Nephron progenitor cell (in vitro differentiated cells): ENCODE results near the gene ZNF880.

Source experiments
- DNase-seq: peaks from one replicate; pipeline ENCODE4 v3.0.0; 2021
- H3K27ac Mint-ChIP-seq: 2 replicates; pipeline ENCODE4 v1.8.0; 2021; ENCODE audit warnings: mild to moderate bottlenecking, moderate library complexity, mixed read lengths
- H3K27me3 Mint-ChIP-seq: 2 replicates; pipeline ENCODE4 v1.8.0; 2021; ENCODE audit warnings: mild to moderate bottlenecking, low read depth, mixed read lengths; ENCODE audit not compliant: poor library complexity
- H3K36me3 Mint-ChIP-seq: 2 replicates; pipeline ENCODE4 v1.8.0; 2021; ENCODE audit warnings: low read depth, mixed read lengths
- H3K4me1 Mint-ChIP-seq: 2 replicates; pipeline ENCODE4 v1.8.0; 2021; ENCODE audit warnings: mixed read lengths
- H3K4me3 Mint-ChIP-seq: 2 replicates; pipeline ENCODE4 v1.8.0; 2021; ENCODE audit warnings: mild to moderate bottlenecking, moderate library complexity, mixed read lengths
- H3K9me3 Mint-ChIP-seq: 2 replicates; pipeline ENCODE4 v1.8.0; 2021; ENCODE audit warnings: mild to moderate bottlenecking, moderate library complexity, mixed read lengths
- TF ChIP-seq, protein P1 (sequence below): fragments of 200-600 bp; sonication (generic); IDR thresholded peaks from 2 replicates; pipeline ENCODE4 v1.5.0; 2021; ENCODE audit warnings: antibody characterized with exemption

Gene ZNF880

DNA sequence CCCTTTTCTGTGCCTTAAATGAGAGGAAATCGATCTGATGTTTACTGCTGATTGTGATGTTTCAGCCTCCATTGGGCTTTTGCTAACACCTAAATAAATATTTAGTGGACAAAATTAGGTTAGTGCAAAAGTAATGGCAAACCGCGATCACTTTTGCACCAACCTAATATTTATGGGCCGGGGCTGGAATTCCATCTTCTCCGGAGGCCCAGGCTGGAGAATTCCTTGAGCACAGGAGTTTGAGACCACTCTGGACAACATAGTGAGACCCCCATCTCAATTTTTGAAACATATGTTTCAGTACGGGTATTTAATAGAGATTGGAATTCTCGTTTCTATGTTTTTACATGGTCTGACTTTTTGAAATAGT is 603 bp downstream of the ZNF880 start:
- Mint-ChIP-seq H3K4me1 (no peaks in the 10 kb centered on the region), H3K9me3 (peaks cover 92% of the 10 kb centered on the region), H3K27ac (no peak overlapping the region), H3K36me3 (peaks cover 82% of the 10 kb centered on the region), H3K4me3 (peak overlapping the region; percentile 76), H3K27me3 (peaks cover 7% of the 10 kb centered on the region)
- TF ChIP-seq, protein P1, sequence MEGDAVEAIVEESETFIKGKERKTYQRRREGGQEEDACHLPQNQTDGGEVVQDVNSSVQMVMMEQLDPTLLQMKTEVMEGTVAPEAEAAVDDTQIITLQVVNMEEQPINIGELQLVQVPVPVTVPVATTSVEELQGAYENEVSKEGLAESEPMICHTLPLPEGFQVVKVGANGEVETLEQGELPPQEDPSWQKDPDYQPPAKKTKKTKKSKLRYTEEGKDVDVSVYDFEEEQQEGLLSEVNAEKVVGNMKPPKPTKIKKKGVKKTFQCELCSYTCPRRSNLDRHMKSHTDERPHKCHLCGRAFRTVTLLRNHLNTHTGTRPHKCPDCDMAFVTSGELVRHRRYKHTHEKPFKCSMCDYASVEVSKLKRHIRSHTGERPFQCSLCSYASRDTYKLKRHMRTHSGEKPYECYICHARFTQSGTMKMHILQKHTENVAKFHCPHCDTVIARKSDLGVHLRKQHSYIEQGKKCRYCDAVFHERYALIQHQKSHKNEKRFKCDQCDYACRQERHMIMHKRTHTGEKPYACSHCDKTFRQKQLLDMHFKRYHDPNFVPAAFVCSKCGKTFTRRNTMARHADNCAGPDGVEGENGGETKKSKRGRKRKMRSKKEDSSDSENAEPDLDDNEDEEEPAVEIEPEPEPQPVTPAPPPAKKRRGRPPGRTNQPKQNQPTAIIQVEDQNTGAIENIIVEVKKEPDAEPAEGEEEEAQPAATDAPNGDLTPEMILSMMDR = no peak
- no peak for DNase-seq

DNA sequence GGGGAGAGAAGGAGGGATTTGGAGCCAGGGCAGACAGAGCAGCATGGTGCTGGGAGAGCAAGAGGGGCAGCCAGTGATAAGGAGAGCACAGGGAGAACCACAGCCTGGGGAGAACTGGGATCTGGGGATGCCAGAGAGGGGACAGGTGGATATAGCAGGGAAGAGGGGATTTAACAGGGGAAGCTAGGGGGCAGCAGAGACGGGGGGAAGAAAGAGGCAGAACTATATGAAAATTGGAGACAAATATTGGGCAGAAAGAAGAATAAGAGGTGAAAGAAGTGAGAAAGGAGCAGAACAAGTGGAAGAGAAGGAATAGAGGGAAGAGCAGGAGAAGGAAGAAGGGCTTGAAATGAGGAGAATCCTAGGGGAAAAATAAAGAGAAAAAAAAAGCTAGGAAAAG is 21.4 kb downstream of the ZNF880 start:
- Mint-ChIP-seq H3K4me1 (no peaks in the 10 kb centered on the region), H3K9me3 (peaks cover 89% of the 10 kb centered on the region)

GRCh38 chr19:52397310-52398080 is 27.8 kb downstream of the ZNF880 start, which contains the start of gene ZNF528:
Gene ZNF528 (plus strand): TSS chr19:52397849. CDS start chr19:52402014, 4,165 bp downstream.
- DNase-seq = peak; percentile 2
- peaks cover 68% of the 10 kb centered on the region for H3K36me3 Mint-ChIP-seq
- peak within 1 kb of the TSS; percentile 7 for H3K27ac Mint-ChIP-seq
- peaks cover 89% of the 10 kb centered on the region for H3K9me3 Mint-ChIP-seq
- no peaks in the 10 kb centered on the region for H3K27me3 Mint-ChIP-seq
- H3K4me3 Mint-ChIP-seq = peak within 1 kb of the TSS; percentile 80
- TF ChIP-seq, protein P1 = no peak
- no peaks in the 10 kb centered on the region for H3K4me1 Mint-ChIP-seq

More for the DNA sequence above, 21.4 kb downstream of the ZNF880 start:
- peaks cover 67% of the 10 kb centered on the region for H3K36me3 Mint-ChIP-seq
- H3K27ac Mint-ChIP-seq = no peak overlapping the region
- DNase-seq = no peak
- H3K27me3 Mint-ChIP-seq = peaks cover 10% of the 10 kb centered on the region
- no peak overlapping the region for H3K4me3 Mint-ChIP-seq
- TF ChIP-seq, protein P1 = no peak

- Mint-ChIP-seq H3K36me3 (peaks cover 68% of the 10 kb centered on the region), H3K4me3 (peak overlapping the region; percentile 80), H3K9me3 (peaks cover 85% of the 10 kb centered on the region), H3K27me3 (no peaks in the 10 kb centered on the region), H3K27ac (peak overlapping the region; percentile 7), H3K4me1 (no peaks in the 10 kb centered on the region)
- TF ChIP-seq, protein P1 = no peak
- no peak for DNase-seq
Measured at GRCh38 chr19:52398081-52398441, 28.3 kb downstream of the ZNF880 start.

DNA sequence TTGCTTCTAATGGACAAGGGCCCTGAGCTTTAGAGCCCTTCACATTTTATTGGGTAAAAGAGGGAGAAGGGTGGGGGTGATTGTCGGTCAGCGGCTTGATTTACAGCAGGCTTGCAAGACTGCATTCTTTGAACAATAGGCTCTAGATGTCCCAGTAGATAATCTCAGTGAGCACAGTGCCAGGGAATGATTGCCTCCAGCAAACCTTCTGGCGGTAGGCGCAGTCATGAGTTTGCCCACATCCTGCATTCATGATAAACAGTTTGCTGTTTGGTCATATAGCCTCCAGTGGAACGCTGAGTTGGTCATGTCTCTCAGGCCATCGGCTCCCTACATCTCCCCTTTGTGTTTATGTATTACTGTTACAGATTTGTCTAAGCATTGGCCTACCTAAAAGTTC is 40.6 kb downstream of the ZNF880 start:
- H3K27ac Mint-ChIP-seq = no peak overlapping the region
- peaks cover 5% of the 10 kb centered on the region for H3K27me3 Mint-ChIP-seq
- H3K4me3 Mint-ChIP-seq = no peak overlapping the region
- H3K36me3 Mint-ChIP-seq = peaks cover 65% of the 10 kb centered on the region
- TF ChIP-seq, protein P1 = no peak
- DNase-seq = no peak
- H3K9me3 Mint-ChIP-seq = peaks cover 93% of the 10 kb centered on the region
- H3K4me1 Mint-ChIP-seq = no peaks in the 10 kb centered on the region

DNA sequence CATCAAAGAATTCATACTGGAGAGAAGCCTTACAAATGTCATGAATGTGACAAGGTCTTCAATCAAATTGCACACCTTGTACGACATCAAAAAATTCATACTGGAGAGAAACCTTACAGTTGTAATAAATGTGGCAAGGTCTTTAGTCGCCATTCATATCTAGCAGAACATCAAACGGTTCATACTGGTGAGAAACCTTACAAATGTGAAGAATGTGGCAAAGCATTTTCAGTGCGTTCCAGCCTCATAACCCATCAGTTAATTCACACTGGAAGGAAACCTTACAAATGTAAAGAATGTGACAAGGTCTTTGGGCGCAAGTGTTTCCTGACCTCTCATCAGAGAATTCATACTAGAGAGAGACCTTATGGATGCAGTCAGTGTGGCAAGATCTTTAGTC is 46.0 kb downstream of the ZNF880 start:
- Mint-ChIP-seq H3K36me3 (peaks cover 22% of the 10 kb centered on the region), H3K4me3 (no peak overlapping the region), H3K9me3 (peaks cover 85% of the 10 kb centered on the region)

More for the DNA sequence above, 46.0 kb downstream of the ZNF880 start:
- no peaks in the 10 kb centered on the region for H3K4me1 Mint-ChIP-seq
- TF ChIP-seq, protein P1 = no peak
- DNase-seq = no peak
- no peak overlapping the region for H3K27ac Mint-ChIP-seq
- peaks cover 5% of the 10 kb centered on the region for H3K27me3 Mint-ChIP-seq
